Progenitor cell of endocrine pancreas (in vitro differentiated cells): ENCODE measurements around the gene LTBP2. TPM values are rescaled to one million over a fixed set of nuclear protein-coding genes. Genes with fewer than 3 reads are reported as not detected.
A peak's percentile ranks its signal among the peaks of the same experiment; 100 is the strongest.

Experiments used
- DNase-seq: peaks from one replicate; pipeline ENCODE4 v3.0.0; 2021; ENCODE audit warnings: low spot score; ENCODE audit not compliant: unreplicated experiment
- H3K27ac Mint-ChIP-seq: 2 replicates; pipeline ENCODE4 v1.8.0; 2021; ENCODE audit warnings: mild to moderate bottlenecking, moderate library complexity, mixed read lengths
- H3K27me3 Mint-ChIP-seq: 2 replicates; pipeline ENCODE4 v1.8.0; 2021; ENCODE audit warnings: mixed read lengths
- H3K36me3 Mint-ChIP-seq: 2 replicates; pipeline ENCODE4 v1.8.0; 2022; ENCODE audit warnings: mixed read lengths; ENCODE audit not compliant: insufficient read depth
- H3K4me1 Mint-ChIP-seq: 2 replicates; pipeline ENCODE4 v1.8.0; 2021; ENCODE audit warnings: low read depth, mixed read lengths
- H3K4me3 Mint-ChIP-seq: 2 replicates; pipeline ENCODE4 v1.8.0; 2021; ENCODE audit warnings: low read depth, mild to moderate bottlenecking, moderate library complexity, mixed read lengths
- H3K9me3 Mint-ChIP-seq: 2 replicates; pipeline ENCODE4 v1.8.0; 2021; ENCODE audit warnings: low read depth, mixed read lengths
- CTCF ChIP-seq: fragments of 200-600 bp; sonication (generic); IDR thresholded peaks from one replicate; pipeline ENCODE4 v1.5.0; 2021; ENCODE audit warnings: antibody characterized with exemption, mild to moderate bottlenecking; ENCODE audit not compliant: unreplicated experiment
- total RNA-seq: library from RNA; stranded (reverse); gene quantifications from 2 replicates; pipeline ENCODE4 v1.2.1, GENCODE V29; 2021

The LTBP2 gene
- total RNA-seq, 1 donor from 2014 or later = 0.79 TPM

- TF ChIP-seq CTCF = peak; percentile 36
- no peak for DNase-seq
- H3K9me3 Mint-ChIP-seq = no peaks in the 10 kb centered on the region
Observed at GRCh38 chr14:74491956-74492775, 119.9 kb downstream of the LTBP2 start.

GRCh38 chr14:74490486-74490885 is 121.6 kb downstream of the LTBP2 start:
- H3K36me3 Mint-ChIP-seq = no peaks in the 10 kb centered on the region
- peaks cover 14% of the 10 kb centered on the region for H3K4me1 Mint-ChIP-seq
- no peak for DNase-seq
- TF ChIP-seq CTCF = no peak
- H3K9me3 Mint-ChIP-seq = no peaks in the 10 kb centered on the region
- H3K27me3 Mint-ChIP-seq = no peaks in the 10 kb centered on the region
- no peak overlapping the region for H3K27ac Mint-ChIP-seq
- H3K4me3 Mint-ChIP-seq = no peak overlapping the region

More at GRCh38 chr14:74491956-74492775, 119.9 kb downstream of the LTBP2 start:
- H3K4me1 Mint-ChIP-seq = peaks cover 12% of the 10 kb centered on the region
- no peaks in the 10 kb centered on the region for H3K36me3 Mint-ChIP-seq
- no peaks in the 10 kb centered on the region for H3K27me3 Mint-ChIP-seq
- H3K4me3 Mint-ChIP-seq = no peak overlapping the region
- H3K27ac Mint-ChIP-seq = no peak overlapping the region

GRCh38 chr14:74488786-74489397 is 123.1 kb downstream of the LTBP2 start:
- H3K9me3 Mint-ChIP-seq = no peaks in the 10 kb centered on the region

GRCh38 chr14:74486164-74486563 is 125.9 kb downstream of the LTBP2 start:
- Mint-ChIP-seq H3K36me3 (peaks cover 17% of the 10 kb centered on the region), H3K9me3 (no peaks in the 10 kb centered on the region), H3K4me3 (no peak overlapping the region), H3K27me3 (no peaks in the 10 kb centered on the region), H3K27ac (no peak overlapping the region), H3K4me1 (peaks cover 2% of the 10 kb centered on the region)
- TF ChIP-seq CTCF = no peak
- DNase-seq = no peak

More at GRCh38 chr14:74488786-74489397, 123.1 kb downstream of the LTBP2 start:
- Mint-ChIP-seq H3K4me1 (peaks cover 2% of the 10 kb centered on the region), H3K4me3 (no peak overlapping the region), H3K27ac (no peak overlapping the region), H3K27me3 (no peaks in the 10 kb centered on the region), H3K36me3 (peaks cover 8% of the 10 kb centered on the region)
- TF ChIP-seq CTCF = no peak
- DNase-seq = no peak

- H3K4me1 Mint-ChIP-seq = peaks cover 2% of the 10 kb centered on the region
- TF ChIP-seq CTCF = no peak
Observed at GRCh38 chr14:74483321-74483720, 128.7 kb downstream of the LTBP2 start.

More at GRCh38 chr14:74483321-74483720, 128.7 kb downstream of the LTBP2 start:
- H3K36me3 Mint-ChIP-seq = peaks cover 25% of the 10 kb centered on the region
- no peak for DNase-seq
- H3K27me3 Mint-ChIP-seq = no peaks in the 10 kb centered on the region
- H3K4me3 Mint-ChIP-seq = no peak overlapping the region
- H3K27ac Mint-ChIP-seq = no peak overlapping the region
- no peaks in the 10 kb centered on the region for H3K9me3 Mint-ChIP-seq
